ENCODE measurements around the gene TNS1.

DNA sequence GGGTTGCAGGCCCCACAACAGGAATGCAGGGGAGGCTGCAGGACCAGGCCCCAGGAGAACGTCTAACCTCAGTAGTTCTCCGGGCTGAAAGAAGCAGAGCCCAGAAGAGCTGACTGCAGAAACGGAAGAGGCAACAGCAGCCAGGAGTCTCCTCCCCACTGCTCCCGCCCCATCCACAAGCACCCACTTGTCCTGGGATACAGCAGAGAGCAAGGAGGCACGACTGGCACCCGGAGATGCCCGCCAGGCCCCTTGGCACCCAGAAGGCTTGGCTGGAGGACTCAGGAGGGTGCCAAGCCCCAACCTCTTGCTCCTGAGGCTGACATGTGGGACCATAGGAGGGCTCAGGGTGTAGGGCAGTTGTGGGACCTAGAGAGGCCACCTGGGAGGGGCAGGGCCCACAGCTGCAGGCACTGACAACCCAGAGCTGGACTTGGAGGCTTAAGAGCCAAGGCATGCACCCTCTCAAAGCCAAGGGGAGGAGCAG, 29.0 kb upstream of the TNS1 start:
- TF ChIP-seq TAF1 (IDR thresholded peaks at IDR 0.05; ENCODE audit: control insufficient read depth, extremely low read depth, insufficient read depth, low read length, severe bottlenecking): no peak
- TF ChIP-seq ZC3H4 (CRISPR knock-in tag; IDR thresholded peaks at IDR 0.05; ENCODE audit: borderline replicate concordance): no peak
- TF ChIP-seq MED1 (CRISPR knock-in tag; IDR thresholded peaks at IDR 0.05; ENCODE audit: borderline replicate concordance): no peak

All from K562 (cell line).